A673 (cell line): ENCODE measurements around the gene ARFGAP1. TPM values are rescaled to one million over a fixed set of nuclear protein-coding genes. Genes with fewer than 3 reads are reported as not detected.
"Not testable (repeated sequence)": the region's sequence is repeated elsewhere in the genome, so short reads cannot be mapped to it uniquely, and the experiment has no call there.

Source experiments
- BruUV-seq: library from RNA; stranded (reverse); fragments of 400-500 nt; replicated peaks from 2 replicates; lab custom pipeline; 2021; lab: Mats Ljungman, UMichigan
- CTCF ChIA-PET: fragments of 300-600 bp; sonication (Branson Sonifier 250); formaldehyde crosslinking; loops from one replicate; lab custom pipeline; 2022; ENCODE audit warnings: antibody characterized with exemption; lab: Charles Lee
- POLR2A ChIA-PET: fragments of 300-600 bp; sonication (Branson Sonifier 250); formaldehyde crosslinking; loops from one replicate; lab custom pipeline; 2022; ENCODE audit warnings: antibody characterized with exemption; ENCODE audit not compliant: low non-redundant PET; lab: Charles Lee
- DNase-seq: peaks from one replicate; pipeline ENCODE4 v3.0.0-alpha.2; 2015; ENCODE audit warnings: low spot score
- H3K27ac ChIP-seq: fragments of 200-600 bp; sonication (generic); 2 replicates; pipeline ENCODE4 v1.5.1; 2016; ENCODE audit warnings: mixed run types, low read depth, mild to moderate bottlenecking, mixed read lengths, antibody characterized with exemption, low read length; ENCODE audit not compliant: poor library complexity, severe bottlenecking
- H3K27me3 ChIP-seq: fragments of 200-600 bp; sonication (generic); replicated peaks from 2 replicates; pipeline ENCODE4 v1.6.1; 2017; ENCODE audit warnings: mixed run types, low read depth, mild to moderate bottlenecking, mixed read lengths, antibody characterized with exemption, low read length; ENCODE audit not compliant: insufficient read depth, poor library complexity
- H3K36me3 ChIP-seq: fragments of 200-600 bp; sonication (generic); 2 replicates; pipeline ENCODE4 v1.6.1; 2016; ENCODE audit warnings: mixed run types, mild to moderate bottlenecking, mixed read lengths, antibody characterized with exemption, low read length; ENCODE audit not compliant: insufficient read depth, poor library complexity, severe bottlenecking
- H3K4me1 ChIP-seq: fragments of 200-600 bp; sonication (generic); 2 replicates; pipeline ENCODE4 v1.6.1; 2017; ENCODE audit warnings: mixed run types, mild to moderate bottlenecking, mixed read lengths, antibody characterized with exemption, low read length; ENCODE audit not compliant: insufficient read depth, poor library complexity, severe bottlenecking
- H3K4me3 ChIP-seq: fragments of 200-600 bp; sonication (generic); 2 replicates; pipeline ENCODE4 v1.5.1; 2016; ENCODE audit warnings: low read depth, mixed run types, mild to moderate bottlenecking, mixed read lengths, low read length; ENCODE audit not compliant: poor library complexity, severe bottlenecking
- H3K9me3 ChIP-seq: fragments of 200-600 bp; sonication (generic); 2 replicates; pipeline ENCODE4 v1.6.1; 2016; ENCODE audit warnings: mixed run types, low read depth, mild to moderate bottlenecking, mixed read lengths, antibody characterized with exemption, low read length; ENCODE audit not compliant: poor library complexity, severe bottlenecking
- EZH2 ChIP-seq: fragments of 200-600 bp; sonication (generic); IDR thresholded peaks from 2 replicates; pipeline ENCODE4 v1.6.1; 2017; ENCODE audit warnings: borderline replicate concordance, low read depth, mild to moderate bottlenecking, mixed read lengths, antibody characterized with exemption, low read length; ENCODE audit not compliant: poor library complexity, severe bottlenecking
- intact Hi-C: fragments of 100-400 bp; cut with micrococcal nuclease; formaldehyde crosslinking; loops from one replicate; pipeline ENCODE4 v1.10.0; 2022; ENCODE audit not compliant: unreplicated experiment
- total RNA-seq: library from RNA; stranded (reverse); gene quantifications from 2 replicates; pipeline ENCODE4 v1.2.3, GENCODE V29; 2021
- TF ChIP-seq, protein P1 (sequence below): fragments of 300-800, 200-600 bp; sonication (generic); conservative IDR thresholded peaks from 2 replicates; pipeline ENCODE4 v1.5.1; 2017; ENCODE audit warnings: low read depth, mild to moderate bottlenecking, antibody characterized with exemption, low read length, moderate library complexity, mixed read lengths

ARFGAP1 gene
- total RNA-seq, 1 experiment from 2014 or later, result 90.4 TPM

GRCh38 chr20:63305393-63305792 lies 32.8 kb downstream of the ARFGAP1 start:
- no peak overlapping the region for H3K4me3 ChIP-seq
- CTCF ChIA-PET, result no interaction called here
- no peak overlapping the region for H3K27ac ChIP-seq
- intact Hi-C loops, result no loop called here
- TF ChIP-seq EZH2, result no peak
- TF ChIP-seq, protein P1, sequence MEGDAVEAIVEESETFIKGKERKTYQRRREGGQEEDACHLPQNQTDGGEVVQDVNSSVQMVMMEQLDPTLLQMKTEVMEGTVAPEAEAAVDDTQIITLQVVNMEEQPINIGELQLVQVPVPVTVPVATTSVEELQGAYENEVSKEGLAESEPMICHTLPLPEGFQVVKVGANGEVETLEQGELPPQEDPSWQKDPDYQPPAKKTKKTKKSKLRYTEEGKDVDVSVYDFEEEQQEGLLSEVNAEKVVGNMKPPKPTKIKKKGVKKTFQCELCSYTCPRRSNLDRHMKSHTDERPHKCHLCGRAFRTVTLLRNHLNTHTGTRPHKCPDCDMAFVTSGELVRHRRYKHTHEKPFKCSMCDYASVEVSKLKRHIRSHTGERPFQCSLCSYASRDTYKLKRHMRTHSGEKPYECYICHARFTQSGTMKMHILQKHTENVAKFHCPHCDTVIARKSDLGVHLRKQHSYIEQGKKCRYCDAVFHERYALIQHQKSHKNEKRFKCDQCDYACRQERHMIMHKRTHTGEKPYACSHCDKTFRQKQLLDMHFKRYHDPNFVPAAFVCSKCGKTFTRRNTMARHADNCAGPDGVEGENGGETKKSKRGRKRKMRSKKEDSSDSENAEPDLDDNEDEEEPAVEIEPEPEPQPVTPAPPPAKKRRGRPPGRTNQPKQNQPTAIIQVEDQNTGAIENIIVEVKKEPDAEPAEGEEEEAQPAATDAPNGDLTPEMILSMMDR, result no peak
- H3K9me3 ChIP-seq, result no peaks in the 10 kb centered on the region
- no peaks in the 10 kb centered on the region for H3K36me3 ChIP-seq
- POLR2A ChIA-PET, result no interaction called here
- H3K4me1 ChIP-seq, result no peaks in the 10 kb centered on the region
- no peak for DNase-seq
- peaks cover 11% of the 10 kb centered on the region for H3K27me3 ChIP-seq
- no TSS peak for BruUV-seq

GRCh38 chr20:63305933-63306672 lies 33.5 kb downstream of the ARFGAP1 start:
- H3K27me3 ChIP-seq, BruUV-seq, DNase-seq, H3K4me3 ChIP-seq, H3K27ac ChIP-seq, intact Hi-C loops, H3K9me3 ChIP-seq, H3K4me1 ChIP-seq, CTCF ChIA-PET, POLR2A ChIA-PET, H3K36me3 ChIP-seq: not testable (repeated sequence)

- no peak for TF ChIP-seq EZH2
- TF ChIP-seq, protein P1, result no peak
- no peak overlapping the region for H3K4me3 ChIP-seq
- BruUV-seq, result no TSS peak
- POLR2A ChIA-PET, result no interaction called here
- H3K27ac ChIP-seq, result no peak overlapping the region
- intact Hi-C loops, result no loop called here
- no peaks in the 10 kb centered on the region for H3K27me3 ChIP-seq
- CTCF ChIA-PET, result interaction anchor here (3.2 kb wide), 1 partner anchor 75 kb away, joined by 45 read pairs; no protein-coding TSS in a partner anchor
- DNase-seq, result no peak
- no peaks in the 10 kb centered on the region for H3K9me3 ChIP-seq
- H3K36me3 ChIP-seq, result no peaks in the 10 kb centered on the region
- H3K4me1 ChIP-seq, result no peaks in the 10 kb centered on the region
Measured at GRCh38 chr20:63306673-63307537, 34.3 kb downstream of the ARFGAP1 start.
